Measurements from ENCODE around the gene ZDHHC11.
"Not testable (repeated sequence)": the region's sequence is repeated elsewhere in the genome, so short reads cannot be mapped to it uniquely, and the experiment has no call there.

The ZDHHC11 gene

GRCh38 chr5:858726-859125 is 7.9 kb upstream of the ZDHHC11 start:
- DNase-seq (ENCODE audit: low read depth) = no peak

- DNase-seq (ENCODE audit: low read depth) = no peak
Observed at GRCh38 chr5:856531-857425, 6.0 kb upstream of the ZDHHC11 start.

DNA sequence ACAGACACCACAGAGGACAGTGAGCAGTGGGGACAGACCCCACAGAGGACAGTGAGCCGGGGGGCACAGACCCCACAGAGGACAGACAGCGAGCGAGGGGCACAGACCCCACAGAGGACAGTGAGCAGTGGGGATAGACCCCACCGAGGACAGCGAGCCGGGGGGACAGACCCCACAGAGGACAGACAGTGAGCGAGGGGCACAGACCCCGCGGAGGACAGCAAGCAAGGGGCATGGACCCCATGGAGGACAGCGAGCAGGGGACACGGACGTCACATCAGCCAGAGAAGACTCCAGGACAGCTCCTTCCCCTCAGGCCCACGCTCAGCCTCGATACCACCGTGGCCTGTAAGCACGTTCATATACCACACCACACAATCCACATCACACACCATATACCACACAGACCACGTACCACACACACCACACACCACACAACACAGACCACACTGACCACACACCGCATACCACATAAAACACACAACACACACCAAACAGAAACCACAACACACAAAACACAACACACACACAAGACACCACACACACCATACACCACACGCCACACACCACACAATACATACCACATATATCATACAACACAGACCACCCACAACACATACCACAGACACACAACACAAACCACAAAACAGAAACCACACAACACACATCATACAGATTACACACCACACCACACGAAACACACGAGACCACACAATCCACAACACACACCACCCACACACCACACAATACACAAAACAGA is 5.2 kb upstream of the ZDHHC11 start:
- DNase-seq (ENCODE audit: low read depth) = no peak

DNA sequence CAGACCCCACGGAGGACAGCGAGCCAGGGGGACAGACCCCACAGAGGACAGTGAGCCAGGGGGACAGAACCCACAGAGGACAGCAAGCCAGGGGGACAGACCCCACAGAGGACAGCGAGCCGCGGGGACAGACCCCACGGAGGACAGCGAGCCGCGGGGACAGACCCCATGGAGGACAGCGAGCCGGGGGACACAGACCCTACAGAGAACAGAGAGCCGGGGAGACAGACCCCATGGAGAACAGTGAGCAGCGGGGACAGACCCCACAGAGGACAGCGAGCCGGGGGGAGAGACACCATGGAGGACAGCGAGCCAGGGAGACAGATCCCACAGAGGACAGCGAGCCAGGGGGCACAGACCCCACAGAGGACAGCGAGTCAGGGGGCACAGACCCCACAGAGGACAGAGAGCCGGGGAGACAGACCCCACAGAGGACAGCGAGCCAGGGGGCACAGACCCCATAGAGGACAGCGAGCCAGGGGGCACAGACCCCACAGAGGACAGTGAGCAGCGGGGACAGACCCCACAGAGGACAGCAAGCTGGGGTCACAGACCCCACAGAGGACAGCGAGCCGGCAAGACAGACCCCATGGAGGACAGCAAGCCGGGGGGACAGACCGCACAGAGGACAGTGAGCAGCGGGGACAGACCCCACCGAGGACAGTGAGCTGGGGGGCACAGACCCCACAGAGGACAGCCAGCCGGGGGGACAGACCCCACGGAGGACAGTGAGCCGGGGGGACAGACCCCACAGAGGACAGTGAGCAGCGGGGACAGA is 4.4 kb upstream of the ZDHHC11 start:
- no peak for DNase-seq (ENCODE audit: low read depth)

- no peak for DNase-seq (ENCODE audit: low read depth)
Observed at GRCh38 chr5:854217-854616, 3.4 kb upstream of the ZDHHC11 start.

GRCh38 chr5:853416-854090 is 2.8 kb upstream of the ZDHHC11 start:
- DNase-seq (ENCODE audit: low read depth) = not testable (repeated sequence)

DNA sequence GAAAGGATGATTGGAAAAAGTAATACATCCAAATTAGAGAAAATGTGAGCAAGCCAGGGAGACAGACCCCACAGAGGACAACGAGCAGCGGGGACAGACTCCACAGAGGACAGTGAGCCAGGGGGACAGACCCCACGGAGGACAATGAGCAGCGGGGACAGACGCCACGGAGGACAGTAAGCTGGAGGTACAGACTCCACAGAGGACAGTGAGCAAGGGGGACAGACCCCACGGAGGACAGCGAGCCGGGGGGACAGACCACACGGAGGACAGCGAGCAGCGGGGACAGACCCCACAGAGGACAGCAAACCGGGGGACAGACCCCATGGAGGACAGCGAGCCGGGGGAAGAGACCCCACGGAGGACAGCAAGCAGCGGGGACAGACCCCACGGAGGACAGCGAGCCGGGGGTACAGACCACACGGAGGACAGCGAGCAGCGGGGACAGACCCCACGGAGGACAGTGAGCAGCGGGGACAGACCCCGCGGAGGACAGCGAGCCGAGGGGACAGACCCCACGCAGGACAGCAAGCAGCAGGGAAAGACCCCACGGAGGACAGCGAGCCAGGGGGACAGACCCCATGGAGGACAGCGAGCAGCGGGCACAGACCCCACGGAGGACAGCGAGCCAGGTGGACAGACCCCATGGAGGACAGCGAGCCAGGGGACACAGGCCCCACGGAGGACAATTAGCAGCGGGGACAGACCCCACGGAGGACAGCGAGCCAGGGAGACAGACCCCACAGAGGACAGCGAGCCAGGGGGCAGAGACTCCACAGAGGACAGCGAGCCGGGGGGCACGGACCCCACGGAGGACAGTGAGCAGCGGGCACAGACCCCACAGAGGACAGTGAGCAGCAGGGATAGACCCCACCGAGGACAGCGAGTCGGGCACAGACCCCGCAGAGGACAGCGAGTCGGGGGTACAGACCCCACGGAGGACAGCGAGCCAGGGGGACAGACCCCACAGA is 1.9 kb upstream of the ZDHHC11 start:
- no peak for DNase-seq (ENCODE audit: low read depth)

DNA sequence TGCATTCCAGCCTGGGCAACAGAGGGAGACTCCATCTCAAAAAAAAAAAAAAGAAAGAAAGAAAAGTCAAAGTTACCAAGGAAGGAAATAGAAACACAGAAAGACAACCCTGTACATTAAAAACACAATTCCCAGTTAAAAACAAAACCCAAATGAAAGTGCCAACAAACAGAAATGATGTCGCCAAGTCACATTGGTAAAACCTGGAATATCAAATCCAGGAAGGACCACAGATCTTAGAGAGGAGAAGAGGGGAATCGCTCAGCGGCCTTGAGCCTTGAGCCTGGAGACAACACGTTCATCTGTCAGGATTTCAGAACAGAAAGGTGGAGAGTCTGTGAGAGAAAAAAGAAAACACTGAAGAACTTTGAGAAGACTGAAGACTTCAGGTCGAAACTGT is 1.2 kb upstream of the ZDHHC11 start:
- DNase-seq (ENCODE audit: low read depth) = no peak

DNA sequence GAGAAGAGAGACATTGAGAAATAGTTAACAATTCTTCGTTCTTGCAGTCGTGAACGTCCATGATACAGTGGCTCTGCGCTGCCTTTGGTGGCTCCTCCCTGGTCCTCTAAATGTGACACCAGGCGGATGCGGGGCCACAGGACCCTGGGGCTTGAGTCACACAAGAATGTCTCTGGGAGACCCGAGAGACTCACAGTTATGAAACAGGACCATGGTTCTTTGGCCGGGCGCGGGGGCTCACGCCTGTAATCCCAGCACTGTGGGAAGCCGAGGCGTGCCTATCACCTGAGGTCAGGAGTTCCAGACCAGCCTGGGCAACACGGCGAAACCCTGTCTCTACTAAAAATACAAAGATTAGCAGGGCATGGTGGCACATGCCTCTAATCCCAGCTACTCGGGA is 767 bp upstream of the ZDHHC11 start:
- DNase-seq (ENCODE audit: low read depth) = no peak

GRCh38 chr5:851076-851475 is 290 bp upstream of the ZDHHC11 start:
- DNase-seq (ENCODE audit: low read depth) = no peak

GRCh38 chr5:849651-850301 is 1.0 kb downstream of the ZDHHC11 start:
- no peak for DNase-seq (ENCODE audit: low read depth)

DNA sequence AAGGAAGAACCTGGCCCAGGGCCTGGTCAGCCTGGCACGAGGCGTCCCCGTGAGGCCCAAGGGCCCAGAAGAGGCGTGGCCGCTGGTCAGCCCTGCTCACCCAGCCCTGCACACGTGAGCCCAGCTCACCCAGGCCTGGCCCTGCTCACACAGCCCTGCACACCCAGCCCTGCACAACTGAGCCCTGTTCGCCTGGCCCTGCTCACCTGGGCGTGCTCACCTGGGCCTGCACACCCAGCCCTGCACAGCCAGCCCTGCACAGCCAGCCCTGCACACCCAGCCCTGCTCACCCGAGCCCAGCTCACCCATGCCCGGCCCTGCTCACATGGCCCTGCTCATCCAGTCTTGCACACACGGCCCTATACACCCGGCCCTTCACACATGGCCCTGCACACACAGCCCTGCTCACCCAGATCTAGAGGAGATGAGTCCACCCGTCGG is 2.1 kb downstream of the ZDHHC11 start:
- DNase-seq (ENCODE audit: low read depth) = no peak

- not testable (repeated sequence) for DNase-seq (ENCODE audit: low read depth)
Observed at GRCh38 chr5:847736-848135, 3.0 kb downstream of the ZDHHC11 start.

DNA sequence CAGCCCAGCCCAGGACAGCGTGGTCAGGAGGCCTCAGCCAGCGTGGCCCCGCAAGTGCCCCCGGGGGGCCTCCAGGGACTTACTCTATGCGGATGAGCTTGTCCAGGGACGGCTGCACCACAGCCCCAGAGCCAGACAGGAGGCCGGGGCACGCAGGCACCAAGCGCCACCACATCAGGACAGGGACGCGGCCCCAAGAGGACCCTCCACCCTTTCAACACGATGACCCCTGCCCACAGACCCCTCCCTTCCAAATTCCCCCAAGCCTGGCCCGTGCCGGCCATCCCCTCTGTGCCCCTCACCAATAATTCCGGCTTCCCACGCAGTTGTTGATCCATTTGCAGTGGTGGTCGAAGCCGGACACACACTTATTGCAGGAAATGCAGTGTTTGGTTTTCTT is 3.6 kb downstream of the ZDHHC11 start:
- not testable (repeated sequence) for DNase-seq (ENCODE audit: low read depth)

DNA sequence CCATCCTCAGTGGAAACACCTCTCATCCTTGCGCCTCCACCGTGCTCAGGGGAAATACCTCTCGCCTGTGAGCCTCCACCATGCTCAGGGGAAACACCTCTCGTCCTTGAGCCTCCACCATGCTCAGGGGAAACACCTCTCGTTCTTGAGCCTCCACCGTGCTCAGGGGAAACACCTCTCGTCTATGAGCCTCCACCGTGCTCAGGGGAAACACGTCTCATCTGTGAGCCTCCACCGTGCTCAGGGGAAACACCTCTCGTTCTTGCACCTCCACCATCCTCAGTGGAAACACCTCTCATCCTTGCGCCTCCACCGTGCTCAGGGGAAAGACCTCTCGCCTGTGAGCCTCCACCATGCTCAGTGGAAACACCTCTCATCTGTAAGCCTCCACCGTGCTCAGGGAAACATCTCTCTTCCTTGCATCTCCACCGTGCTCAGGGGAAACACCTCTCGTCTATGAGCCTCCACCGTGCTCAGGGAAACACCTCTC is 4.1 kb downstream of the ZDHHC11 start:
- DNase-seq (ENCODE audit: low read depth) = not testable (repeated sequence)

DNA sequence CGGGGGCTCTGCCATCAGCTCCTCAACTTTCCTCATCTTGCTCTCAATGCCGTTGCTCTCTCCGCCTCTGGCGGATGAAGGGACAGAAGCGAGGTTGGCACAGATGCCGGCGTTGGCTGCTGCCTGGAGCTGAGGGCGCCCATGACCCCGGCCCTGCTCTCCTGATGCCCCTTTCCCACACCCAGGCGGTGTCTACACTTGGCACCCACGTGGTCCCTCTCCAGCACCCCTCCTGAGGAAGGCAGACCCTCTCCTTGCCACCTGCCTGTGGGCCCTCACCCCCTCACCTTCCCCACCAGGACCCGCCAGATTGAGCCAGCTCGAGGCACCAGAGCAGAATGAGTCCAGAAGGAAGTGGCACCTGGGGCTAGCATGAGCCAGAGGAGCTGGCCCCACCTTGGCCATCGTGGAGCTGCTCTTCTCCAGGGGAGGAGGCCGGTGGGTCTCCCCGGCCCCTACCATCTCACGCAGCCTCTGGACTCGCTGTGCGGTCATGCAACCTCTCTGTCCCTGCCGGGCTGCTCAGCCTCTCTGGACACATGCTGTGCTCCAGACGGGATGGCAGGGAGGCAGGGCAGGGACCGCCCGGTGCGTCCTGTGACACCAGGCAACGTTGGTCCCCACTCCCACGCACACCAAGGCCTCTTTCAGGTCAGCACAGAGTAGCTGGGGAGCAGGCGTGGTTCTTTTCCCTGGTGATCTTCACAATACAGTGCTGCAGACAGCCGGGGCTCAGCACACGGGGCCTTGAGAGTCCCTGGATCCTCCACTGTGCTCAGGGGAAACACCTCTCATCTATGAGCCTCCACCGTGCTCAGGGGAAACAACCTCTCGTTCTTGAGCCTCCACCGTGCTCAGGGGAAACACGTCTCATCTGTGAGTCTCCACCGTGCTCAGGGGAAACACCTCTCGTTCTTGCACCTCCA is 4.8 kb downstream of the ZDHHC11 start:
- DNase-seq (ENCODE audit: low read depth) = not testable (repeated sequence)

- not testable (repeated sequence) for DNase-seq (ENCODE audit: low read depth)
Observed at GRCh38 chr5:845031-845675, 5.6 kb downstream of the ZDHHC11 start.

GRCh38 chr5:844426-844825 is 6.4 kb downstream of the ZDHHC11 start:
- DNase-seq (ENCODE audit: low read depth) = not testable (repeated sequence)

All from stromal cell of bone marrow (primary cell).